GM23248 (cell line): ENCODE results near the gene ZBTB16. TPM values are rescaled to one million over a fixed set of nuclear protein-coding genes. Genes with fewer than 3 reads are reported as not detected.

Experiments used
- DNase-seq: peaks from one replicate; pipeline ENCODE4 v3.0.0-alpha.2; 2015
- H2AFZ ChIP-seq: fragments of 200-600 bp; sonication (generic); 2 replicates; pipeline ENCODE4 v1.6.1; 2016; ENCODE audit warnings: antibody characterized with exemption
- H3F3A ChIP-seq: fragments of 200-600 bp; sonication (generic); 2 replicates; pipeline ENCODE4 v1.6.1; 2016; ENCODE audit warnings: mild to moderate bottlenecking, antibody characterized with exemption, mixed run types; ENCODE audit not compliant: insufficient read depth
- H3K27ac ChIP-seq: fragments of 200-600 bp; sonication (generic); 2 replicates; pipeline ENCODE4 v1.5.1; 2016; ENCODE audit warnings: mild to moderate bottlenecking
- H3K27me3 ChIP-seq: fragments of 200-600 bp; sonication (generic); replicated peaks from 2 replicates; pipeline ENCODE4 v1.6.1; 2016; ENCODE audit warnings: mild to moderate bottlenecking; ENCODE audit not compliant: insufficient read depth
- H3K36me3 ChIP-seq: fragments of 200-600 bp; sonication (generic); 2 replicates; pipeline ENCODE4 v1.6.1; 2016; ENCODE audit warnings: low read depth, mild to moderate bottlenecking
- H3K4me1 ChIP-seq: fragments of 200-600 bp; sonication (generic); 2 replicates; pipeline ENCODE4 v1.6.1; 2016; ENCODE audit warnings: mild to moderate bottlenecking; ENCODE audit not compliant: insufficient read depth
- H3K4me2 ChIP-seq: fragments of 200-600 bp; sonication (generic); one replicate; pipeline ENCODE4 v1.6.1; 2016; ENCODE audit warnings: mild to moderate bottlenecking; ENCODE audit not compliant: unreplicated experiment
- H3K4me3 ChIP-seq: fragments of 200-600 bp; sonication (generic); 2 replicates; pipeline ENCODE4 v1.5.1; 2016; ENCODE audit warnings: mild to moderate bottlenecking
- H3K79me2 ChIP-seq: fragments of 200-600 bp; sonication (generic); 2 replicates; pipeline ENCODE4 v1.6.1; 2016; ENCODE audit warnings: mild to moderate bottlenecking; ENCODE audit not compliant: insufficient read depth
- H3K9ac ChIP-seq: fragments of 200-600 bp; sonication (generic); 2 replicates; pipeline ENCODE4 v1.6.1; 2016; ENCODE audit warnings: mild to moderate bottlenecking
- H3K9me2 ChIP-seq: fragments of 200-600 bp; sonication (generic); 2 replicates; pipeline ENCODE4 v1.6.1; 2016; ENCODE audit warnings: mixed run types, mild to moderate bottlenecking, moderate library complexity; ENCODE audit not compliant: insufficient read depth
- H3K9me3 ChIP-seq: fragments of 200-600 bp; sonication (generic); one replicate; pipeline ENCODE4 v1.6.1; 2017; ENCODE audit warnings: low read depth
- H4K20me1 ChIP-seq: fragments of 200-600 bp; sonication (generic); 2 replicates; pipeline ENCODE4 v1.6.0; 2016; ENCODE audit not compliant: insufficient read depth
- EZH2 ChIP-seq: fragments of 200-600 bp; sonication (generic); IDR thresholded peaks from 2 replicates; pipeline ENCODE4 v1.6.1; 2018; ENCODE audit warnings: antibody characterized with exemption, mild to moderate bottlenecking; ENCODE audit not compliant: insufficient read depth, poor library complexity, severe bottlenecking
- EZH2phosphoT487 ChIP-seq: fragments of 200-600 bp; sonication (generic); IDR thresholded peaks from 2 replicates; pipeline ENCODE4 v1.6.1; 2018; ENCODE audit warnings: antibody characterized with exemption, moderate library complexity, mild to moderate bottlenecking, low read depth; ENCODE audit not compliant: insufficient read depth
- WGBS, 2 experiments: methylation state at CpG; one replicate each; pipeline ENCODE4 v1.1.6; 2015 to 2017; ENCODE audit warnings: low lambda C conversion rate in 2 of 2, low coverage in 1 of 2; ENCODE audit errors: missing lambda C conversion rate in 2 of 2; 5-methylcytosine and 5-hydroxymethylcytosine counted together
- in situ Hi-C: fragments of 300-500 bp; cut with MboI; formaldehyde crosslinking; loops from 2 replicates; pipeline ENCODE4 v1.15.0; 2020
- polyA plus RNA-seq: library from polyadenylated mRNA; unstranded; fragments of >200 nt; fragmentation: Nextera tagmentation; extraction: Ambion mirVana; gene quantifications from 2 replicates; pipeline ENCODE4 v1.2.1, GENCODE V29; 2016
- total RNA-seq: library from RNA; depleted of rRNA; stranded (reverse); fragments of >200 nt; shearing (Covaris generic); gene quantifications from 2 replicates; pipeline ENCODE4 v1.2.3, GENCODE V29; 2014

Gene ZBTB16
- total and polyA plus RNA-seq, 2 experiments from 2014 or later, result not detected

DNA sequence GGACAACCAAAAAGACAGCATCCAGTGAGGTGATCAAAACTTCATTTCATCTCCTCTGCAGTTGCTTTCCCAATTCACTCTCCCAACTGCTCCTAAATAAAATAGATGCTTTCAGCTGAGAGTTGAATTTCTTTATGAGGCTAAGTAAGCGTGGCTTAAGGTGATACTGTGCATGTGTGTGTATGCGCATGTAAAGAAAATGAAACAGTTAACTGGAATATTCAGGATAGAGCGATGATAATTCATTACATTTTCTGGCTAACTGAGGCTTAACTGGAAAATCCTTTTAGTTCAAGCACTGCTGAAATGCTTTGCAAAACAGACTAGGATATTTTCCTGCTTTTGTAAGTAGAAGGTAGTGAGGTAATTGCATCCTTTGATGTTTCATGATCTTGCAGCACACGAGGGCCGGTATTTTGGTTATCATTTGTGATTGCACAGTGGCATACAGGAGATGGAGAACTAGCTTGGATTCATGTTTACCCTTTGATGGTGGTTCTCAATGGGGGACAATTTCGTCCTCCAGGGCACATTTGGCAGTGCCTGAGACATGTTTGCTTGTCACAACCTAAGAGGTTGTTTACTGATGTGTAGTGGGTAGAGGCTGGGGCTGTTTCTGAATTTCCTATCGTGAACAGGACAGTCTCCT lies 71.2 kb downstream of the ZBTB16 start:
- H3K36me3 ChIP-seq, result no peaks in the 10 kb centered on the region
- H3K9ac ChIP-seq, result no peak overlapping the region
- 0 out of 2 replicates have a peak, but pooled peaks cover 8% of the 10 kb centered on the region for H3K27me3 ChIP-seq
- H3K9me3 ChIP-seq, result no peaks in the 10 kb centered on the region
- no peaks in the 10 kb centered on the region for H4K20me1 ChIP-seq
- no peak overlapping the region for H3K4me2 ChIP-seq
- peaks cover 38% of the 10 kb centered on the region for H3K4me1 ChIP-seq
- WGBS, 2 experiments, result 87 to 90% methylated on average over 7 of the region's 7 CpGs
- H2AFZ ChIP-seq, result no peak overlapping the region
- no peaks in the 10 kb centered on the region for H3K79me2 ChIP-seq
- peaks cover 31% of the 10 kb centered on the region for H3F3A ChIP-seq
- H3K9me2 ChIP-seq, result no peaks in the 10 kb centered on the region
- H3K27ac ChIP-seq, result no peak overlapping the region
- DNase-seq, result no peak
- no peak overlapping the region for H3K4me3 ChIP-seq
- in situ Hi-C loops, result no loop called here
- no peak for TF ChIP-seq EZH2
- TF ChIP-seq EZH2phosphoT487, result no peak

DNA sequence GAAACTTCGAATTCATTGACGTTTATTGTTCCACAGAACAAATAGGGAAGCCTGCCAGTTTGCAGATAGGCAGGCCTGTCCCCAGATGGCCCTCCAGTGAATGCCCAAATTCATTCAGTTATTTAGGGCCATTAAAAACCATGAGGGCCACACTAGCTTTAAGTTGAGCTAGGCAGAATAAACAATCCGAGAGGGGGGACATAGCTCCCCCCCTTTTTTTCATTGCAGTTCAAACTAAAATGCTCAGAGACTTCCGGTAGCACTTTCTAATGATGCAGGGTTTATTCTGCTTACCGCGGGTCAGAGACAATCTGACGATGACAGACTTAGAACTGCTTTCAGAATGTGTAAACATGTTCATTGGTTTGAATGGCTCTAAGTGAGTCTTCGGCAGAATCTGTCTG lies 72.0 kb downstream of the ZBTB16 start:
- Histone ChIP-seq H3K4me1 (peaks cover 45% of the 10 kb centered on the region), H4K20me1 (no peaks in the 10 kb centered on the region), H3K36me3 (no peaks in the 10 kb centered on the region), H3K4me3 (no peak overlapping the region), H3K4me2 (no peak overlapping the region), H3K79me2 (no peaks in the 10 kb centered on the region), H3K9me3 (no peaks in the 10 kb centered on the region), H3K9ac (no peak overlapping the region), H3K27ac (no peak overlapping the region), H2AFZ (no peak overlapping the region), H3K9me2 (no peaks in the 10 kb centered on the region), H3K27me3 (0 out of 2 replicates have a peak, but pooled peaks cover 8% of the 10 kb centered on the region), H3F3A (peaks cover 34% of the 10 kb centered on the region)
- in situ Hi-C loops, result no loop called here
- WGBS, 2 experiments, result 33 to 38% methylated on average over 8 of the region's 8 CpGs
- TF ChIP-seq EZH2 (no peak), EZH2phosphoT487 (no peak)
- no peak for DNase-seq

- H3K9me2 ChIP-seq, result no peaks in the 10 kb centered on the region
- no peaks in the 10 kb centered on the region for H3K79me2 ChIP-seq
- H4K20me1 ChIP-seq, result no peaks in the 10 kb centered on the region
- peaks cover 34% of the 10 kb centered on the region for H3F3A ChIP-seq
- no peak overlapping the region for H2AFZ ChIP-seq
- H3K27me3 ChIP-seq, result 0 out of 2 replicates have a peak, but pooled peaks cover 8% of the 10 kb centered on the region
- peak overlapping the region; percentile 54 for H3K4me2 ChIP-seq
- no peaks in the 10 kb centered on the region for H3K9me3 ChIP-seq
- in situ Hi-C loops, result no loop called here
- TF ChIP-seq EZH2, result no peak
- no peak for TF ChIP-seq EZH2phosphoT487
- peak overlapping the region; percentile 7; the same call in 1 of the 2 replicates for H3K9ac ChIP-seq
- no peaks in the 10 kb centered on the region for H3K36me3 ChIP-seq
- H3K4me1 ChIP-seq, result peaks cover 46% of the 10 kb centered on the region
- DNase-seq, result peak; percentile 65
- peak overlapping the region; percentile 55 for H3K27ac ChIP-seq
- H3K4me3 ChIP-seq, result peak overlapping the region; percentile 35
- 31 to 41% methylated on average over 9 of the region's 9 CpGs for WGBS, 2 experiments
These were observed 72.9 kb downstream of the ZBTB16 start for GRCh38 chr11:114132417-114132816.

DNA sequence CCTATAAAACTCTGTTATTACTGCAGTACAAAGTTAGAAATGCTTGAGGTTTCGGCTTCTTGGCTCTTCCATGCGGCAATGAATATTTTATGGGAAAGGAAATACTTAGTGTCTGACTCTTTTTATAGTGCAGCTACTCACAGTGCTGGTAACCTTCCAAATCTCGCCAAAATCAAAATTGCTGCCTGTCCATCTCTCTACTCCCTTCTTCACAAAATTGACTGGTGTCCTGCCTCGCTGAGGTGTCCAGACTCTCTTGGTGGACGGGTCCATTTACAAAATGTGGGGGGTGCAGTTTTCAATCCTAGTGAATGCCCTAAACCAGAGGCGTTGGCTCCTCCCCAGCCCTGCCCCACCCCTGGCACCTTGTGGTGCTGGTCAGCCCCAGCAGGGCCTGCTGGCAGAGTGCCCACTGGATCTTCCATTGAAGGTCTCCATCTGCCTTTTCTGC lies 73.5 kb downstream of the ZBTB16 start:
- H2AFZ ChIP-seq, result no peak overlapping the region
- H3K4me2 ChIP-seq, result peak overlapping the region; percentile 54
- no peaks in the 10 kb centered on the region for H3K9me2 ChIP-seq
- peak overlapping the region; percentile 55 for H3K27ac ChIP-seq
- peak; percentile 91 for DNase-seq
- H3K27me3 ChIP-seq, result 0 out of 2 replicates have a peak, but pooled peaks cover 8% of the 10 kb centered on the region
- H3K9ac ChIP-seq, result peak overlapping the region; percentile 7; the same call in 1 of the 2 replicates
- 23 to 28% methylated on average over 6 of the region's 6 CpGs for WGBS, 2 experiments
- TF ChIP-seq EZH2phosphoT487, result no peak
- no peak for TF ChIP-seq EZH2
- peak overlapping the region; percentile 35 for H3K4me3 ChIP-seq
- H3K36me3 ChIP-seq, result no peaks in the 10 kb centered on the region
- H4K20me1 ChIP-seq, result no peaks in the 10 kb centered on the region
- H3K9me3 ChIP-seq, result no peaks in the 10 kb centered on the region
- in situ Hi-C loops, result no loop called here
- H3K79me2 ChIP-seq, result no peaks in the 10 kb centered on the region
- H3K4me1 ChIP-seq, result peaks cover 46% of the 10 kb centered on the region
- H3F3A ChIP-seq, result peaks cover 34% of the 10 kb centered on the region
